HG02970 (cell line): ENCODE data around the gene FGF9.
A peak's percentile ranks its signal among the peaks of the same experiment; 100 is the strongest.

Source experiments
- ATAC-seq: cut with Tn5 transposase; IDR thresholded peaks from one replicate; pipeline ENCODE4 v1.9.1; 2021; ENCODE audit warnings: mild to moderate bottlenecking, moderate library complexity, moderate number of reproducible peaks; ENCODE audit not compliant: unreplicated experiment, low FRiP score

Gene FGF9

DNA sequence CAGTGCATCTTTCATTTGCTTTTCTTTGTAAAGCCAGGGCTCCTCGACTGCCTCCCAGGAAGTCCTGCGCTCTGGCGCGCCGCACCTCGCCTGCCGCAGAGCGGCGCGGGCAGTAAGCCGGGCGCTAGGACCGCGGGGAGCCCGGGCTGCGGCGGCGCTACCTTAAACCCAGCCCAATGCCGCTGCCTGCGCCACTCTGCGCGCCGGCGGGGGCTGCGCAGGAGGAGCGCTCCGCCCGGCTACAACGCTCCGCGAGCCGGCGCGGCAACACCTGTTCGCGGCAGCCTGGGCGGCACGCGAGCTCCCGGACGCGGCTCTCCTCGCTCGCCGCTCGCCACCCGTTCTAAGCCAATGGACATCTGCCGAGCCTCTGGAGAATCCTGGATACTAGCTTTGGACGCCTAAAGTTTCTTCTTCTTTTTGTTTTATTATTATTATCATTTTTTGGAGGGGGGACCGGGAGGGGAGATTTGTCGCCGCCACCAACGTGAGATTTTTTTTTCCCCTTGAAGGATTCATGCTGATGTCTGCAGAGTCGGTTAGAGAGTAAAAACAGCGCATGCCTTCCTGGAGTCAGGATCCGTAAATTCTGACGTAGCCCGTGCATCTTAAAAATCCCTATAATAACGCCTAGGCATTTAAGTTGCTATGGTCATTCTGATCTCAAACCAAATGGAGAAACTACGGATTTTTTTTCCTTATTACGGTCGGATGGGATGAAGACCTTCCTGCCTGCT, at the start of gene FGF9:
TSS of gene FGF9 (plus strand) at position 191 of the 737 bp plus-strand sequence. CDS start 840 bp downstream, outside the sequence.
- peak; percentile 78 for ATAC-seq

- ATAC-seq = no peak
Measured at GRCh38 chr13:21625366-21625765, 45.5 kb upstream of the FGF9 start.

DNA sequence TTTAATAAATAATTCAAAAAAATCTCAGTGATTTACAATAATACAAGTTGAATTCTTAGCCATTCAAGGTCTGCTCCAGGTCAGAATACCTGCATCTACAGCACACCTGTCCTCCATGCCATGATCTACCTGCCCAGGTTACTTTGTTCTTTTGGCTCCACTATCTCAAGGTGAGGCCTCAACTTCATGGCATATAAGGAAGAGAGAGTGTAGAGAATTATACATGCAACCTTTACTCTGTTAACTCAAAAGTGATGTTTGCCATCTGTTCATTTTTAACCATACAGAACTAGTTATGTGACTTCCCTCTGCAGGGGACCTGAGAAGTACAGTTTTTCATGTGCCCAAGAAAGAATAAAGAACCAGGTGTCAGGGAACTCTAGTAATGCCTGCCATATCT, 38.7 kb upstream of the FGF9 start:
- no peak for ATAC-seq

- ATAC-seq = no peak
Measured at GRCh38 chr13:21636656-21637055, 34.2 kb upstream of the FGF9 start.

DNA sequence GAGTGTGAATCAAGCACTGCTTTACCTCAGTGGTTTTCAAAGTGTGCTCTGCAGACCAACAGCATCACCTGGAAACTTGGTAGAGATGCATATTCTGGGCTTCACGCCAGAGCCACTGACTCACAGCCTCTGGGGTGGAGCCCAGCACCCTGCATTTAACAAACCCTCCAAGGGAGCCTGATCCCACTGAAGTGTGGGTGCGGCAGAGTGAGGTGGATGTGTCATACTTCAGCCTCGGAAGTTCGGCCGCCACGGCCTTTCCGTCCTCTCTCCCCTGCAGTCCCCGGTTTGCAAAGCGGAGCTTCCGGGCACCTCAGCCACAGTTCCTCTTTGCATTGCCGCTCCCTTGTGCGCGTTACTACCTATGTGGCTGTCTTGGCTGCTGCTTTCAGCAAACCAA, 33.6 kb upstream of the FGF9 start:
- no peak for ATAC-seq

- no peak for ATAC-seq
Measured at GRCh38 chr13:21638319-21639282, 32.3 kb upstream of the FGF9 start.

GRCh38 chr13:21639561-21639960, 31.3 kb upstream of the FGF9 start:
- ATAC-seq = no peak

- no peak for ATAC-seq
Measured at GRCh38 chr13:21641629-21642028, 29.2 kb upstream of the FGF9 start.

DNA sequence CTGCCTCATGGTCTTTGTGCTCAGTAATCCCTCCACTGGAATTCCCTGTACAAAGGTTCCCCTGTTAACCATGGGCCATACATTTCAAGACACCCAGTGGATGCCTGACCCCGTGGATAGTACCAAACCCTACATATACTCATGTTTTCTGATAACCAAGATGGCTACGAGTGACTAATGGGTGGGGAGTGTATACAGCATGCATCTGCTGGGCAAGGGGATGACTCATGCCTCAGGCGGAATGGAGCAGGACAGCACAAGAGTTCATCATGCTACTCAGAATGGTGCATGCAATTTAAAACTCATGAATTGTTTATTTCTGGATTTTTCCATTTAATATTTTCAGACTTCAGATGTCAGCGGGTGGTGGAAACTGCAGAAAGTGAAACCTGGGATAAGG, 13.3 kb upstream of the FGF9 start:
- no peak for ATAC-seq

GRCh38 chr13:21659087-21659486, 11.8 kb upstream of the FGF9 start:
- no peak for ATAC-seq

DNA sequence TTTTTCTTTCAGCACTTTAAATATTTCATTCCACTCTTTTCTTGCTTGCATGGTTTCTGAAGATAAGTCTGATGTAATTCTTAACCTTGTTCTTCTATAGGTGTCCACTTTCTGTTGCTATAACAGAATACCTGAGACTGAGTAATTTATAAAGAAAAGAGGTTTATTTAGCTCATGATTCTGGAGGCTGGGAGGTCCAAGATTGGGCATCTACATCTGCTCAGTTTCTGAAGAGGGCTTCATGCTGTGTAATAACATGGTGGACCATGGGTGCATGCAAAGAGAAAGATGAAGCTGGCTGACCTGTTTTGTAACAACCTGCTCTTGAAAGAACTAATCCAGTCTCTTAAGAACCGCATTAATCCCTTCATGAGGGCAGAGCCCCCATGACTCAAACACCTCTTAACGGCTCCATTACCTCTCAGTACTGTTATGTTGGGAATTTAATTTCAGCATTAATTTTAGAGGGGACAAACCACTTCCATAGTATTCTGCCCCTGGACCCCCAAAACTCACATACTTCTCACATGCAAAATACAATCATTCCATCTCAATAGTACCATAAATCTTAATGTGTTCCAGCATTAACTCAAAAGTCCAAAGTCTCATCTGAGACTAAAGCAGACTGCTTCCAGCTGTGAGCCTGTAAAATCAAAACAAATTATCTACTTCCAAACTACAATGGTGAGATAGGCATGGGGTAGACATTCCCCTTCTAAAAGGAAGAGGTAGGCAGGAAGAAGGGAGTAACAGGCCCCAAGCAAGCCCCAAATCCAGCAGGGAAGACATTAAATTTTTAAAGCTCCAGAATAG, 9.6 kb upstream of the FGF9 start:
- ATAC-seq = no peak

GRCh38 chr13:21663197-21663596, 7.7 kb upstream of the FGF9 start:
- no peak for ATAC-seq

DNA sequence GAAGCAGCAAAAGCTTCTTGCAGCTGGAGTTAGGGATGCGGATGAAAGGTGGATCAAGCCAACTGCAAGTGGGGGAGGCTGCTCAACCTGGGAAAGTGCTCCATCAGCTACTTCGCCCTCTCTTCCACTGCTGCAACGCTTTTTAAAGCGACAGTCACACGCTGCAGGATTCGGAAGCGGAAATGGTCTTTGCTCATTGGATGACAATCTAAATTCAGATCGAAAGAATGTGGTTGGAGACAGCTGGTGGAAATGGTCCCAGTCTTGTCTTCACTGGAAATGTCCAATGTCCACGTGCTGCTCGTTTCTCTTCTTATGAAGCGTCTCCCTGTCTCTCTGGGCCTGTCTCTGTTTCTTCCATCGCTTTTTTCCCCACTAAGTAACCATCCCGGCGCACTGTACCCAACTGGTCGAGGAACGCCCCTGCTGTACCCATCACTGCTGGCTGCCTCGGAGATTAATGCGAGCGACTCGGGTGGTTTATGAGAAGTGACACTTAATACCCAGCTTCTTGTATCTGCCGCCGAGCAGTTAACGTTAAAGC, 2.1 kb upstream of the FGF9 start:
- ATAC-seq = no peak

- ATAC-seq = peak; percentile 14
Measured at GRCh38 chr13:21670006-21670882, 629 bp upstream of the FGF9 start.

GRCh38 chr13:21671620-21672286, 880 bp downstream of the FGF9 start:
- no peak for ATAC-seq

- ATAC-seq = no peak
Measured at GRCh38 chr13:21672287-21672680, 1.4 kb downstream of the FGF9 start.

- no peak for ATAC-seq
Measured at GRCh38 chr13:21672796-21673538, 2.1 kb downstream of the FGF9 start.

DNA sequence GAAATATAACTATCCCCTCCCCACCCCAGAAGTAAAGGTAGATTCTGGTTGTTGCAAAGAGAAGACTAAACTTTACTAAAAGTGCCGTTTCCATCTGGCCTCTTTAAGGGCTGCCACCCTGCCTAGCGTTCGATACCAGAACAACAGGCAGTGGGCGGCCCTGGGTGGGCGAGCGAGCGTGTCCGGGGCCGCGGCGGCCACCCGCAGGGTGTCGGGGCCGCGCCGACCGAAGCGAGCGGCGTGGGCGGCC, 2.6 kb downstream of the FGF9 start:
- no peak for ATAC-seq
